IPS-11a (cell line): ENCODE data around the gene FXR2.

ENCODE experiments used
- H3K4me3 ChIP-seq: one replicate; pipeline ENCODE4 v1.5.1; 2013; ENCODE audit warnings: low read depth, low read length, control low read depth

FXR2 gene

GRCh38 chr17:7589204-7589868 is 25.4 kb downstream of the FXR2 start:
- peak overlapping the region; percentile 81 for H3K4me3 ChIP-seq

- H3K4me3 ChIP-seq: peak overlapping the region; percentile 81
These were observed 26.0 kb downstream of the FXR2 start for GRCh38 chr17:7588553-7589203.

- H3K4me3 ChIP-seq: no peak overlapping the region
These were observed 27.1 kb downstream of the FXR2 start for GRCh38 chr17:7587420-7588151.

- H3K4me3 ChIP-seq: no peak overlapping the region
These were observed 27.9 kb downstream of the FXR2 start for GRCh38 chr17:7586673-7587419.

- peak within 1 kb of the TSS; percentile 94 for H3K4me3 ChIP-seq
These were observed 31.2 kb downstream of the FXR2 start, which contains the start of gene MPDU1 for GRCh38 chr17:7583253-7584109. TSS of gene MPDU1 (plus strand) at chr17:7583852. CDS start at chr17:7583863, 11 bp downstream.

GRCh38 chr17:7582396-7583252 is 32.1 kb downstream of the FXR2 start:
- H3K4me3 ChIP-seq: no peak overlapping the region

GRCh38 chr17:7580604-7581575 is 33.8 kb downstream of the FXR2 start:
- H3K4me3 ChIP-seq: no peak overlapping the region

- H3K4me3 ChIP-seq: no peak overlapping the region
These were observed 34.7 kb downstream of the FXR2 start for GRCh38 chr17:7579834-7580603.

- H3K4me3 ChIP-seq: no peak within 1 kb of the TSS
These were observed 35.5 kb downstream of the FXR2 start, which contains the start of gene CD68 for GRCh38 chr17:7579001-7579833. TSS of gene CD68 (plus strand) at chr17:7579638. CDS start at chr17:7579678, 40 bp downstream.

GRCh38 chr17:7577327-7578199 is 37.1 kb downstream of the FXR2 start:
- H3K4me3 ChIP-seq: no peak overlapping the region

- H3K4me3 ChIP-seq: no peak overlapping the region
These were observed 38.2 kb downstream of the FXR2 start for GRCh38 chr17:7576432-7576937.

- H3K4me3 ChIP-seq: no peak overlapping the region
These were observed 38.7 kb downstream of the FXR2 start for GRCh38 chr17:7575959-7576358.

GRCh38 chr17:7575481-7575883 is 39.2 kb downstream of the FXR2 start:
- peak overlapping the region; percentile 4 for H3K4me3 ChIP-seq

GRCh38 chr17:7574176-7574953 is 40.3 kb downstream of the FXR2 start:
- peak overlapping the region; percentile 97 for H3K4me3 ChIP-seq
